ENCODE data around the gene CCDC159. TPM values are rescaled to one million over a fixed set of nuclear protein-coding genes. Genes with fewer than 3 reads are reported as not detected.
A peak's percentile ranks its signal among the peaks of the same experiment; 100 is the strongest.

CCDC159 gene
- total RNA-seq, 1 experiment from 2014 or later, result 6.8 TPM

- Mint-ChIP-seq H3K9me3 (no peaks in the 10 kb centered on the region), H3K4me3 (no peak overlapping the region), H3K4me1 (peaks cover 7% of the 10 kb centered on the region), H3K36me3 (peaks cover 21% of the 10 kb centered on the region), H3K27me3 (ENCODE audit: low read depth) (no peaks in the 10 kb centered on the region), H3K27ac (no peak overlapping the region)
- DNase-seq (ENCODE audit: low spot score) (no peak), ATAC-seq (no peak)
- ChIA-PET CTCF (no interaction called here), POLR2A (no interaction called here)
- TF ChIP-seq FOXK1 (CRISPR knock-in tag; IDR thresholded peaks at IDR 0.05), result no peak
- no peak for TF ChIP-seq NFATC4 (CRISPR knock-in tag; IDR thresholded peaks at IDR 0.05)
- no peak for TF ChIP-seq MYBL2 (CRISPR knock-in tag; IDR thresholded peaks at IDR 0.05)
- no peak for TF ChIP-seq IRF2 (CRISPR knock-in tag; IDR thresholded peaks at IDR 0.05; ENCODE audit: borderline replicate concordance, low read depth)
- TF ChIP-seq ZNF138 (CRISPR knock-in tag; conservative IDR thresholded peaks at IDR 0.05), result no peak
- no peak for TF ChIP-seq MLX (CRISPR knock-in tag; IDR thresholded peaks at IDR 0.05)
- TF ChIP-seq TEAD1 (CRISPR knock-in tag; IDR thresholded peaks at IDR 0.05), result no peak
- TF ChIP-seq, protein P1, sequence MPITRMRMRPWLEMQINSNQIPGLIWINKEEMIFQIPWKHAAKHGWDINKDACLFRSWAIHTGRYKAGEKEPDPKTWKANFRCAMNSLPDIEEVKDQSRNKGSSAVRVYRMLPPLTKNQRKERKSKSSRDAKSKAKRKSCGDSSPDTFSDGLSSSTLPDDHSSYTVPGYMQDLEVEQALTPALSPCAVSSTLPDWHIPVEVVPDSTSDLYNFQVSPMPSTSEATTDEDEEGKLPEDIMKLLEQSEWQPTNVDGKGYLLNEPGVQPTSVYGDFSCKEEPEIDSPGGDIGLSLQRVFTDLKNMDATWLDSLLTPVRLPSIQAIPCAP (CRISPR knock-in tag; IDR thresholded peaks at IDR 0.05), result no peak
- no peak for TF ChIP-seq ZNF121 (CRISPR knock-in tag; IDR thresholded peaks at IDR 0.05)
- TF ChIP-seq NFE2L1 (CRISPR knock-in tag; IDR thresholded peaks at IDR 0.05), result no peak
- no peak for TF ChIP-seq KAT7 (CRISPR knock-in tag; IDR thresholded peaks at IDR 0.05; ENCODE audit: borderline replicate concordance)
- no peak for TF ChIP-seq TCF7 (CRISPR knock-in tag; IDR thresholded peaks at IDR 0.05; ENCODE audit: low read depth)
- TF ChIP-seq, protein P2, sequence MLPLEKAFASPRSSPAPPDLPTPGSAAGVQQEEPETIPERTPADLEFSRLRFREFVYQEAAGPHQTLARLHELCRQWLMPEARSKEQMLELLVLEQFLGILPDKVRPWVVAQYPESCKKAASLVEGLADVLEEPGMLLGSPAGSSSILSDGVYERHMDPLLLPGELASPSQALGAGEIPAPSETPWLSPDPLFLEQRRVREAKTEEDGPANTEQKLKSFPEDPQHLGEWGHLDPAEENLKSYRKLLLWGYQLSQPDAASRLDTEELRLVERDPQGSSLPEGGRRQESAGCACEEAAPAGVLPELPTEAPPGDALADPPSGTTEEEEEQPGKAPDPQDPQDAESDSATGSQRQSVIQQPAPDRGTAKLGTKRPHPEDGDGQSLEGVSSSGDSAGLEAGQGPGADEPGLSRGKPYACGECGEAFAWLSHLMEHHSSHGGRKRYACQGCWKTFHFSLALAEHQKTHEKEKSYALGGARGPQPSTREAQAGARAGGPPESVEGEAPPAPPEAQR (CRISPR knock-in tag; IDR thresholded peaks at IDR 0.05), result no peak
- TF ChIP-seq GTF2I (CRISPR knock-in tag; conservative IDR thresholded peaks at IDR 0.05), result no peak
- TF ChIP-seq RELA (CRISPR knock-in tag; IDR thresholded peaks at IDR 0.05; ENCODE audit: borderline replicate concordance), result no peak
- TF ChIP-seq, protein P3, sequence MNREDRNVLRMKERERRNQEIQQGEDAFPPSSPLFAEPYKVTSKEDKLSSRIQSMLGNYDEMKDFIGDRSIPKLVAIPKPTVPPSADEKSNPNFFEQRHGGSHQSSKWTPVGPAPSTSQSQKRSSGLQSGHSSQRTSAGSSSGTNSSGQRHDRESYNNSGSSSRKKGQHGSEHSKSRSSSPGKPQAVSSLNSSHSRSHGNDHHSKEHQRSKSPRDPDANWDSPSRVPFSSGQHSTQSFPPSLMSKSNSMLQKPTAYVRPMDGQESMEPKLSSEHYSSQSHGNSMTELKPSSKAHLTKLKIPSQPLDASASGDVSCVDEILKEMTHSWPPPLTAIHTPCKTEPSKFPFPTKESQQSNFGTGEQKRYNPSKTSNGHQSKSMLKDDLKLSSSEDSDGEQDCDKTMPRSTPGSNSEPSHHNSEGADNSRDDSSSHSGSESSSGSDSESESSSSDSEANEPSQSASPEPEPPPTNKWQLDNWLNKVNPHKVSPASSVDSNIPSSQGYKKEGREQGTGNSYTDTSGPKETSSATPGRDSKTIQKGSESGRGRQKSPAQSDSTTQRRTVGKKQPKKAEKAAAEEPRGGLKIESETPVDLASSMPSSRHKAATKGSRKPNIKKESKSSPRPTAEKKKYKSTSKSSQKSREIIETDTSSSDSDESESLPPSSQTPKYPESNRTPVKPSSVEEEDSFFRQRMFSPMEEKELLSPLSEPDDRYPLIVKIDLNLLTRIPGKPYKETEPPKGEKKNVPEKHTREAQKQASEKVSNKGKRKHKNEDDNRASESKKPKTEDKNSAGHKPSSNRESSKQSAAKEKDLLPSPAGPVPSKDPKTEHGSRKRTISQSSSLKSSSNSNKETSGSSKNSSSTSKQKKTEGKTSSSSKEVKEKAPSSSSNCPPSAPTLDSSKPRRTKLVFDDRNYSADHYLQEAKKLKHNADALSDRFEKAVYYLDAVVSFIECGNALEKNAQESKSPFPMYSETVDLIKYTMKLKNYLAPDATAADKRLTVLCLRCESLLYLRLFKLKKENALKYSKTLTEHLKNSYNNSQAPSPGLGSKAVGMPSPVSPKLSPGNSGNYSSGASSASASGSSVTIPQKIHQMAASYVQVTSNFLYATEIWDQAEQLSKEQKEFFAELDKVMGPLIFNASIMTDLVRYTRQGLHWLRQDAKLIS (CRISPR knock-in tag; IDR thresholded peaks at IDR 0.05; ENCODE audit: borderline replicate concordance), result no peak
- no peak for TF ChIP-seq NR3C1 (CRISPR knock-in tag; conservative IDR thresholded peaks at IDR 0.05; ENCODE audit: low read depth)
Observed at GRCh38 chr19:11337080-11337479, 9.2 kb upstream of the CCDC159 start.

DNA sequence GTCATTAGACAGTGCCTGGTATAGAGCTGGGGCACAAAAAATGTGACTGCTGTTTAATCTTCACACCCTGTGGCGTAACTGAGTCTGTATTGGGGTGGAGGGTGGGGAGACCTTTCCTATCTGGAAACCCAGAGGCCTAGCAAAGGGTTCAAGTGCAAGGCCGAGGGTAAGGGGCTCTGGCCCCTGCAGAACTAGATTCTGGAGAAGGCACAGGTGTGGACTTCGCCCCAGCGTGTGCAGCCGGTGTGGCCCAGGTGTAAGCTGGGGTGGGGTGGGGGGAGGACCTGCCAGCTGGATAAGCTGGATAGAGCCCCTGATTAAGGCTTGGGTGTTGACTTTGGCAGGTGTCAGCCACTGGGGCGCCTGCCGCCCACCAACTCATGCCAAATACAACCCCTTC is 8.2 kb upstream of the CCDC159 start:
- ATAC-seq, result no peak
- H3K4me1 Mint-ChIP-seq, result peaks cover 7% of the 10 kb centered on the region
- POLR2A ChIA-PET, result interaction anchor here (0.7 kb wide), 1 partner anchor 13 kb away, joined by 3 read pairs; no protein-coding TSS in a partner anchor
- H3K9me3 Mint-ChIP-seq, result no peaks in the 10 kb centered on the region
- no peak for DNase-seq (ENCODE audit: low spot score)
- TF ChIP-seq, protein P4, sequence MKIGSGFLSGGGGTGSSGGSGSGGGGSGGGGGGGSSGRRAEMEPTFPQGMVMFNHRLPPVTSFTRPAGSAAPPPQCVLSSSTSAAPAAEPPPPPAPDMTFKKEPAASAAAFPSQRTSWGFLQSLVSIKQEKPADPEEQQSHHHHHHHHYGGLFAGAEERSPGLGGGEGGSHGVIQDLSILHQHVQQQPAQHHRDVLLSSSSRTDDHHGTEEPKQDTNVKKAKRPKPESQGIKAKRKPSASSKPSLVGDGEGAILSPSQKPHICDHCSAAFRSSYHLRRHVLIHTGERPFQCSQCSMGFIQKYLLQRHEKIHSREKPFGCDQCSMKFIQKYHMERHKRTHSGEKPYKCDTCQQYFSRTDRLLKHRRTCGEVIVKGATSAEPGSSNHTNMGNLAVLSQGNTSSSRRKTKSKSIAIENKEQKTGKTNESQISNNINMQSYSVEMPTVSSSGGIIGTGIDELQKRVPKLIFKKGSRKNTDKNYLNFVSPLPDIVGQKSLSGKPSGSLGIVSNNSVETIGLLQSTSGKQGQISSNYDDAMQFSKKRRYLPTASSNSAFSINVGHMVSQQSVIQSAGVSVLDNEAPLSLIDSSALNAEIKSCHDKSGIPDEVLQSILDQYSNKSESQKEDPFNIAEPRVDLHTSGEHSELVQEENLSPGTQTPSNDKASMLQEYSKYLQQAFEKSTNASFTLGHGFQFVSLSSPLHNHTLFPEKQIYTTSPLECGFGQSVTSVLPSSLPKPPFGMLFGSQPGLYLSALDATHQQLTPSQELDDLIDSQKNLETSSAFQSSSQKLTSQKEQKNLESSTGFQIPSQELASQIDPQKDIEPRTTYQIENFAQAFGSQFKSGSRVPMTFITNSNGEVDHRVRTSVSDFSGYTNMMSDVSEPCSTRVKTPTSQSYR (CRISPR knock-in tag; IDR thresholded peaks at IDR 0.05), result 0 out of 2 replicates have a peak, but pooled peaks have one; percentile 25
- no peak for TF ChIP-seq GABPB1 (CRISPR knock-in tag; IDR thresholded peaks at IDR 0.05)
- no peaks in the 10 kb centered on the region for H3K27me3 Mint-ChIP-seq (ENCODE audit: low read depth)
- H3K36me3 Mint-ChIP-seq, result peaks cover 24% of the 10 kb centered on the region
- CTCF ChIA-PET, result interaction anchor here (0.6 to 3.0 kb wide), 10 partner anchors 16 to 936 kb away, joined by 3 to 37 read pairs (median 10); partner anchors contain the start of genes EPOR, RGL3 and SWSAP1
- H3K27ac Mint-ChIP-seq, result no peak overlapping the region
- H3K4me3 Mint-ChIP-seq, result no peak overlapping the region
